Hematopoietic multipotent progenitor cell (in vitro differentiated cells): ENCODE data around the gene RAB10. TPM values are rescaled to one million over a fixed set of nuclear protein-coding genes. Genes with fewer than 3 reads are reported as not detected.
"Not testable (repeated sequence)": the region's sequence is repeated elsewhere in the genome, so short reads cannot be mapped to it uniquely, and the experiment has no call there.

ENCODE experiments used
- DNase-seq, 3 donors: peaks; one replicate each; pipeline ENCODE4 v3.0.0-alpha.2; 2011 to 2015; ENCODE audit warnings: low read depth in 2 of 3, low spot score in 2 of 3
- total RNA-seq: library from RNA; depleted of rRNA; stranded (reverse); fragments of >200 nt; gene quantifications from one replicate; pipeline ENCODE4 v1.2.3, GENCODE V29; 2012

The RAB10 gene
- total RNA-seq, 1 donor: 29.1 TPM

GRCh38 chr2:26054598-26055348 is 20.9 kb downstream of the RAB10 start:
- DNase-seq: no peak

DNA sequence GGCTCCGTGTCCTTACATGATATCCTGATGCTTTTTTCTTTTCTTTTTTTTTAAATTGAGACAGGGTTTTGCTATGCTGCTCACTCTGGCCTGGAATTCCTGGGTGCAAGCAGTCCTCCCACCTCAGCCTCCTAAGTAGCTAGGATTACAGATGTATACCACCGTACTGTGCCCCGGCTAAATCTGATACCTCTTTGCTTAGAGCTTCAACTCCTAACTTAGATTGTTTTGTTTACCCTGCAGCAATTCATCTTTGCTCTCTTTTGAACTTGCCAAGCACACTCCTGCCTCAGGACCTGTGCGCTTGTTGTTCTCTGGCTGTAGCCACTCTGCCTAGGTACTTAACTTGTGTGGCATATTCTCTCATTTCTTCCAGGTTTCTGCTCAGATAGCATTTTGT is 24.5 kb downstream of the RAB10 start:
- DNase-seq: no peak

- no peak for DNase-seq
These were observed 25.7 kb downstream of the RAB10 start for GRCh38 chr2:26059542-26059941.

- no peak for DNase-seq
These were observed 27.7 kb downstream of the RAB10 start for GRCh38 chr2:26061539-26061938.

DNA sequence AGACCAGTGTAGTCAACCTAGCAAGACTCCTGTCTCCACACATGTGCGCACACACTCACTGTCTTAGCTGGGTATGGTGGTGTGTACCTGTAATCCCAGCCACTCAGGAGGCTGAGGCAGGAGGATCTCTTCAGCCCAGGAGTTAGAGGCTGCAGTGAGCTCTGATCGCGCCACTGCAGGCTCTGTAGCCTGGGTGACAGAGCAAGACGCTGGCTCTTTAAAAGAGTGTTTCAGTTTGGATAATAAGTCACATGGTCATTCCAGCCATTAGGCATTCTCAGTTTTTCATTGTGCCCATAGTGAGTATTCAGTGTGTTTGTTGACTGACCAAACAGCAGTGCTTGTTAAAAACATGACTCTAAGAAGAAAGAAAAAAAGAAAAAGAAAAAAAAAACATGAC is 31.0 kb downstream of the RAB10 start:
- no peak for DNase-seq

DNA sequence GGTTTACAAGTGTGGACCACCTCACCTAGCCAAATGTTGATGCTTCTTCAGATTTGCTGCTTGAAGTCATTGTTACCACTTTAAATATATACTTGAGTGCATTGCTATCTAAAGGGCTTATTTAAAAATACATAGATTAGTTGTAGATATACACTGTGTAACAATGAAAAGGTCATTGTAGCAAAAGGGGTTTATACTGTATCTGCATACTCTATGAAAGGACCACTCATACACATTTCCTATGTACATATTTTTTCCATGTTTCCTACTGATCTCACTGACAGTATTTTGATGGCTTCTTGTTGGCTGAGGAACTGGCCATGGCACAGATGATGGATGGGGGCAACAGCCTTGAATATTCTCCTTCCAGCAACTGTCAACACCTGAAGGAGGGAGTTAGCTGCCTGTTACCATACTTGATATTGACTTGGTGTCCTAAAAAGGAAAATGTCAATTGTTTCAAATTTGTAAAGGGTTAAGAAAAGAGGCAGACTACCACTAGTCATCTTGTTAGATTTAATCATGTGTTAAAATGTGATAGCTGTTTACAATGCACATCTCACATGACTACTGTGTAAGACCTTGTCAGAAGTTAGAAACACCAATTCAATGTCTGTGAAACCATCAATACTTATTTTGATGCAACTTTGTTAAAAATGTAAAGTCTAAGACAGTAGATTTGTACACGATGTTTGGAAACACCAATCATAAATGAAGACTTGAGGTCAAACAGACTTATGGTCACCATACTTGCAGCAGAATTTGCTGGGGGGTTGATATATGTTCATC is 33.5 kb downstream of the RAB10 start:
- no peak for DNase-seq

DNA sequence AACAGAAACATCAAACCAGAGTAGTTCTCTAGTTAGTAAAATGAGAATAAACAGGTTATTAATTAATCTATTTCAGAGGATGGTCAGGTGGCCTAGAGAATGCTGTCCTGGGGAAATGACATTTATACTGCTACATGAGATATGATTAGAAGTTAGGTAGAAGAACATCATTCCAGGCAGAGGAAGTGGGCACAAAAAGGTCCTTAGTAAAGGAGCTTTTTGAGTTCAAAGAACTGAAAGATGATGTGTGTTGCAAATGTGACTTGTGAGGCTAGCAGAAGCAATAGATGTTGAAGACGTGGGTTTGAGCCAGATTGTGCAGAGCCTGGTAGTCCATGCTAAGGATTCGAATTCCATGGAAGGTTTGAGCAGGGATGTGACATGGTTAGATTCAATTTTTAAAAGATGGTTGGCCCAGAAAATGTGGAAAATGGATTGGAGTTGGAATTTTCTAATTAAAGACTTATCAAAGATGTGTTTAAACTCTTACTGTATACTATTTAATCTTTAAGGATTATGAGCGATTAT is 34.2 kb downstream of the RAB10 start:
- DNase-seq: no peak

DNA sequence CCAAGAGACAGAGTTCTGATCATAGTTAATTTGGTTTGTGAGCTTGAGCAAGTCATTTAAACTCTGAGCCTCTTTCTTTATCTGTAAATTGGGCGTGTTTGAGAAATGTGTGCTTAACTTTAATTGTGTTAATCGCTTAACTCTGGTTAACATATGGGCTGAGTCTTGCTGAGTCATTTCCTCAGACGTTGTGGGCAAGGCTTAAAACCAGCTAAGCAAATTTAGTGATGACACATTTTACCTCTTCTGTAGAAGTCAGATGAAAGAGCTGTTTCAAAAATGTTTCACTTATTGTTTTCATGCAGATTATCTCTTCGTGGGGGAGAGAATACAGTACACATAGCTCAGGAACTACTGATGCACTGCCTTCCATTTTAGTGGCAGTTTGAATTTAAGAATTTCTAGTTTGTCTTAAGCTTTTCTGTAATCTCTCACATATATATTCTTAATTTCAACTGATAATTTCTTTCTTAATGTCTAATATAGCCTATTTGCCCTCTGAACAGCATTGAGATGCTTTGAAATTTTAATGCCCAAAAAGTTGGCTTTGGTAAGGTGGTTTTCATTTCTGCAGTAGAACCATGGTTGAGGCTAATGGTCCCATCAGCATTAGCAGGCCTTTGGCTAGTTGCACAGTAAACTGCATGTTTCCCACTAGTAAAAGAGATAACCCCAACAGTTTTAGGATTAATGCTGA is 34.9 kb downstream of the RAB10 start:
- DNase-seq: peak in 2 of 3 donors; percentile 90 to 93

DNA sequence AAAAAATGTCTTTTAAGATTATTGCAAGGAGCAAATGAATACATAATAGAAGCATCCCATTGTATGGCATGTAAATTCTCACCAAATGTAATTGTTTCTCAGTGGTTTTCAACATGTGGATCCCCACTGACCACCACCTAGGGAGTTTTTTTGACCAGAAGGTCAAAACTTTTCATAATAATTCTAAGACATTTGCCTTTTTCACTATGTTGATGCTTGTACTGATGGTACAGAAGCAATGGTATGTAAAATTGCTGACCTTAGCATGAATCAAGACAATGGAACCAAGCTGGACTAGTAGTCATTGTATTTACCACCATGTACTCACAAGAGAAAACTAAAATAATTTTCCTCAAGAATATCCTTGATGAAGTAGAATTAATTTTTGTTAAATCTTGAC is 36.8 kb downstream of the RAB10 start:
- no peak for DNase-seq

DNA sequence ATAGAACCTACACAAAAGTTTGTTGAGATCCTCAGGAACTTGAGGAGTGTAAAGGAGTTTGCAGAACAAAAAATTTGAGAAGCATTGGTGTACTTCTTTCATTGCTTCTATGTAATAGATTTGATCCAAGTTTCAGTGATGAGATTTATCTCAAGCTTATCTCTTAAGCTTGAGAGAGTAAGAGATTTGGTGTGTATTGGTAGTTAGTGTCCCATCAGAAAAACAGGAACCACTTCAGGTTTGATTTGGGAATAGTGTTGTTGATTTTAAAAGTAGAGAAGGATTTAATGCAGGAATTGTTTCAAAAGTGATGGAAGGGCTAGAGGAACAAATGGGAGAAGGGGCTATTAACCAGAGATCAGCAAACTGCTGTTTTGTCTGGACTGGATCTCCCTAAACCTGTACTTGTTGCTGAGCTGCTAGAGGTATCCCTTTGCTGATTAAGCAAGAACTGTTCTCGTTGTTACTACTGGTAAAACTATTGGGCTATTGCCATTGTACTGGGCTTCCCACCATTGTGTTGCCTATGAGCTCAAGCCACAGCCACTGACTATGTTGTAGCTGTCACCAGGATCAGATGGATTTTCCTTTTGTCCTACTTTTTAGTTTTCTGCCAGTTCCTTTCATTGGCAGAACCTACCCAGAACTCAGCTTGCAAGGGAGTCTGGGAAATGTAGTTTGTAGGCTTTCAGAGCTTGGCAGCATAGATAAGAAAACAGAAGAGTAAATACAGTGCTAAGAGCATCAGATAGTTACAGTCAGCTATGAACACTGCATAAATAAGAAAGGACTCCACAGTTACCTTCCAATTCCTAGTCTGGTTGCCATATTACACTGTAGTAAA is 39.3 kb downstream of the RAB10 start:
- DNase-seq: no peak

DNA sequence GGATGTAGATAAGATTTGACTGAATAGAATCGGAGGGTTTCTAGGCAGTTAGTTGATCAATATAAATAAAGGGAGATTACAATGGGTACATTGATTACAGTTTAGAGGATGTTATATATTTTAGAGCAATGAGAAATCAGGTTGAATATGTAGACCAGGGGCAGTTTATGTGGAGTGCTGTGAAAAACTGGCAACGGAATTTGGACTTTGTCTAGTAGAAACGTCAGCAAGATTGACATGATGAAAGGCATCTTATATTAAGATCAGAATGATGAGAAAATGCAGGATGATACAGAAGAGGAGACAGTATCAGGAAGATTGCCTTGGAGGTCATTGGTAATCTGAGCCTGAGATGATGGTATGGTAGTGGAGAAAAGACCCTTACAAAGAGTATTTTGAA is 39.9 kb downstream of the RAB10 start:
- DNase-seq: no peak

- DNase-seq: no peak
These were observed 40.8 kb downstream of the RAB10 start for GRCh38 chr2:26074676-26075075.

- no peak for DNase-seq
These were observed 41.3 kb downstream of the RAB10 start for GRCh38 chr2:26075173-26075572.

DNA sequence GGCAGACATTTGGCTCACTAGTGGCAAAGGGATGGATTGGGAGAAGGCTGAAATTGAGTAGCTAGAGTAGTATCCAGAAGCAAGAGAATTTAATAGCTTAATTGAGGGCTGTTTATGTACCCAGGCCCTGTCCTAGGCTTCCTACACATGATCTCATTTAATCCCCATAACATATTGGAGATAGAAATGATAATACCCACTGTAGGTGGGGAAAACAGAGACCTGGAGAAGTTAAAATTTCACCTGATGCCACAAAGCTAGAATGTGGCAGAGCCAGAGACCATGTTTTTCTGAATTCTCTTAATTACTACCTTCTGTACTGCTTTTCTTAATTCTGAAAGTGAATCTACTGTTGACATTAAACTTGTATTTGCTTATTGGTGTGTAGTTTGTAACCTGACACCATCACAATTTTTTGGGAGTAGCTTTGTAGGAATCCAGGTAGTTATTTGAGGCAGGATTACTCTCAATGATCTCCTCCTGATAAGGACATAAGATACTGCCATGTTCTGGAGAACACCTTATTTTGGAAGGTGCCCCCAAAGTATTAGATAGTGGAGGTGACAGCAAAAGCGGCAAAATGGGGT is 42.2 kb downstream of the RAB10 start:
- DNase-seq: no peak

GRCh38 chr2:26077291-26077690 is 43.4 kb downstream of the RAB10 start:
- DNase-seq: no peak

- DNase-seq: no peak
These were observed 45.1 kb downstream of the RAB10 start for GRCh38 chr2:26078939-26079338.

- DNase-seq: no peak
These were observed 46.5 kb downstream of the RAB10 start for GRCh38 chr2:26080356-26080755.

- DNase-seq: not testable (repeated sequence)
These were observed 47.0 kb downstream of the RAB10 start for GRCh38 chr2:26080925-26081324.

- no peak for DNase-seq
These were observed 47.7 kb downstream of the RAB10 start for GRCh38 chr2:26081556-26081955.

DNA sequence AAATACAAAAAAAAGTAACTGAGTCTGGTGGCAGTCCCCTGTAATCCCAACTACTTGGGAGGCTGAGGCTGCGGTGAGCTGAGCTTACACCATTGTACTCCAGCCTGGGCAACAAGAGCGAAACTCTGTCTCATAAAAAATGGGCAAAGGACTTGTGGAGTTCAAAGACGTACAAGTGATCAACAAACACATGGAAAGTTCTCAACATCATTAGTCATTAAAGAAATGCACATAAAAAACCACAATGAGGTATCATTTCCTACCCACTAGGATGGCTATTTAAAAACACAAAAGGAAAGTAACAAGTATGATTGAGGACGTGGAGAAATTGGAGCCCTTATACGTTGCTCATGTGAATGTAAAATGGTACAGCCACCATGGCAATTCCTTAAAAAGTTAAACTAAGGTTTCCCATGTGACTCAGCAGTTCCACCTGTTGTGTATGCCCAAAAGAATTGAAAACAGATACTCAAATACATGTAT is 52.3 kb downstream of the RAB10 start:
- peak in 2 of 3 donors; percentile 34 to 55 for DNase-seq
